Endodermal cell (in vitro differentiated cells): ENCODE data around the gene GK2. TPM values are rescaled to one million over a fixed set of nuclear protein-coding genes. Genes with fewer than 3 reads are reported as not detected.

Experiments
- DNase-seq: peaks from one replicate; pipeline ENCODE4 v3.0.0-alpha.2; 2017
- H3K27ac ChIP-seq: 2 replicates; pipeline ENCODE4 v1.5.1; 2013; ENCODE audit warnings: mild to moderate bottlenecking, low read depth, low read length, moderate library complexity
- H3K27me3 ChIP-seq: 2 replicates; pipeline ENCODE4 v1.6.1; 2013; ENCODE audit warnings: mild to moderate bottlenecking, low read length, moderate library complexity; ENCODE audit not compliant: insufficient read depth, control insufficient read depth, poor library complexity, severe bottlenecking
- H3K36me3 ChIP-seq: 2 replicates; pipeline ENCODE4 v1.7.0; 2013; ENCODE audit warnings: mild to moderate bottlenecking, low read length, moderate library complexity; ENCODE audit not compliant: control insufficient read depth, insufficient read depth
- H3K4me1 ChIP-seq: one replicate; pipeline ENCODE4 v1.7.0; 2013; ENCODE audit warnings: low read length; ENCODE audit not compliant: control insufficient read depth, insufficient read depth
- H3K4me3 ChIP-seq: 2 replicates; pipeline ENCODE4 v1.5.1; 2013; ENCODE audit warnings: mild to moderate bottlenecking, low read length, moderate library complexity
- H3K9ac ChIP-seq: 2 replicates; pipeline ENCODE4 v1.6.1; 2013; ENCODE audit warnings: mild to moderate bottlenecking, low read length, moderate library complexity; ENCODE audit not compliant: poor library complexity, severe bottlenecking; ENCODE audit errors: extremely low read depth
- H3K9me3 ChIP-seq: 2 replicates; pipeline ENCODE4 v1.6.1; 2013; ENCODE audit warnings: mild to moderate bottlenecking, low read length, moderate library complexity; ENCODE audit not compliant: control insufficient read depth
- H3K27ac Mint-ChIP-seq: 2 replicates; pipeline ENCODE4 v1.8.0; 2020; ENCODE audit warnings: mixed read lengths
- H3K27me3 Mint-ChIP-seq: 2 replicates; pipeline ENCODE4 v1.8.0; 2021; ENCODE audit warnings: mild to moderate bottlenecking, mixed read lengths; ENCODE audit not compliant: insufficient read depth
- H3K36me3 Mint-ChIP-seq: 2 replicates; pipeline ENCODE4 v1.8.0; 2020; ENCODE audit warnings: low read depth, mixed read lengths
- H3K4me1 Mint-ChIP-seq: 2 replicates; pipeline ENCODE4 v1.8.0; 2020; ENCODE audit warnings: mixed read lengths
- H3K4me3 Mint-ChIP-seq: 2 replicates; pipeline ENCODE4 v1.8.0; 2020; ENCODE audit warnings: mild to moderate bottlenecking, moderate library complexity, mixed read lengths
- H3K9me3 Mint-ChIP-seq: 2 replicates; pipeline ENCODE4 v1.8.0; 2020; ENCODE audit warnings: mild to moderate bottlenecking, mixed read lengths
- WGBS, 2 experiments: methylation state at CpG; one replicate each; pipeline versions ENCODE4 v1.1.5 to v1.1.7; 2013; ENCODE audit warnings: missing lambda C conversion rate in 2 of 2, mixed read lengths in 1 of 2; ENCODE audit not compliant: insufficient coverage in 1 of 2, insufficient read length in 1 of 2; 5-methylcytosine and 5-hydroxymethylcytosine counted together
- total RNA-seq, 2 donors: library from RNA; stranded (reverse); fragmentation: NEBNext Ultra II Directional in 1 of 2; extraction: Animal tissue kit (Norgen Biotek cat#: 25700) in 1 of 2; gene quantifications; 2 replicates in 1 of 2; 3 replicates in 1 of 2; pipeline ENCODE4 v1.2.1, GENCODE V29; 2021
- TF ChIP-seq, protein P1 (sequence below): fragments of 200-600 bp; sonication (generic); conservative IDR thresholded peaks from 2 replicates; pipeline ENCODE4 v1.5.0; 2021; ENCODE audit warnings: antibody characterized with exemption, mild to moderate bottlenecking

The GK2 gene
- total RNA-seq, 2 donors from 2014 or later = not detected

DNA sequence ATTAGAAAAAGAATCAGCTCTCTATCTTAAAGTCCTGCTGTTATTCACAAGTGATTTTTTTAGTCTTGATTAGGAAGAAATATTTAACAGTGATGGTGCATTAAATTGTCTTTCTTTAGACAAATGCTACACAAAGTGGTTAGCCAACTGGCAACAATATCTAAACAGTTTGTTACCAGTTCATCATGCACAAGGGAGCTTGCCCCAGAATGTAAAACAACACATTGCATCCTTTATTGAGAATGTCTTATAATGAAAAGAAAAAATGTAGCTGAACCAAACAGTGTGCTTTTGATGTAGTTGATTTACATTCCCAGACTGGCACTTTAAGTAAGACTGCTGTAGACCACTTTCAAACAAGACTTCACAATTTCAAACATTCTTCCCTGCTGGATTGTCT, 48.0 kb downstream of the GK2 start:
- Mint-ChIP-seq H3K4me3 (no peak overlapping the region), H3K27me3 (no peaks in the 10 kb centered on the region), H3K36me3 (no peaks in the 10 kb centered on the region), H3K27ac (no peak overlapping the region), H3K9me3 (no peaks in the 10 kb centered on the region), H3K4me1 (no peaks in the 10 kb centered on the region)
- no peaks in the 10 kb centered on the region for H3K4me1 ChIP-seq
- H3K4me3 ChIP-seq = no peak overlapping the region
- no peak overlapping the region for H3K9ac ChIP-seq
- no peaks in the 10 kb centered on the region for H3K36me3 ChIP-seq
- no peak for DNase-seq
- TF ChIP-seq, protein P1, sequence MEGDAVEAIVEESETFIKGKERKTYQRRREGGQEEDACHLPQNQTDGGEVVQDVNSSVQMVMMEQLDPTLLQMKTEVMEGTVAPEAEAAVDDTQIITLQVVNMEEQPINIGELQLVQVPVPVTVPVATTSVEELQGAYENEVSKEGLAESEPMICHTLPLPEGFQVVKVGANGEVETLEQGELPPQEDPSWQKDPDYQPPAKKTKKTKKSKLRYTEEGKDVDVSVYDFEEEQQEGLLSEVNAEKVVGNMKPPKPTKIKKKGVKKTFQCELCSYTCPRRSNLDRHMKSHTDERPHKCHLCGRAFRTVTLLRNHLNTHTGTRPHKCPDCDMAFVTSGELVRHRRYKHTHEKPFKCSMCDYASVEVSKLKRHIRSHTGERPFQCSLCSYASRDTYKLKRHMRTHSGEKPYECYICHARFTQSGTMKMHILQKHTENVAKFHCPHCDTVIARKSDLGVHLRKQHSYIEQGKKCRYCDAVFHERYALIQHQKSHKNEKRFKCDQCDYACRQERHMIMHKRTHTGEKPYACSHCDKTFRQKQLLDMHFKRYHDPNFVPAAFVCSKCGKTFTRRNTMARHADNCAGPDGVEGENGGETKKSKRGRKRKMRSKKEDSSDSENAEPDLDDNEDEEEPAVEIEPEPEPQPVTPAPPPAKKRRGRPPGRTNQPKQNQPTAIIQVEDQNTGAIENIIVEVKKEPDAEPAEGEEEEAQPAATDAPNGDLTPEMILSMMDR = no peak
- H3K27me3 ChIP-seq = no peaks in the 10 kb centered on the region
- H3K27ac ChIP-seq = no peak overlapping the region
- H3K9me3 ChIP-seq = no peaks in the 10 kb centered on the region

DNA sequence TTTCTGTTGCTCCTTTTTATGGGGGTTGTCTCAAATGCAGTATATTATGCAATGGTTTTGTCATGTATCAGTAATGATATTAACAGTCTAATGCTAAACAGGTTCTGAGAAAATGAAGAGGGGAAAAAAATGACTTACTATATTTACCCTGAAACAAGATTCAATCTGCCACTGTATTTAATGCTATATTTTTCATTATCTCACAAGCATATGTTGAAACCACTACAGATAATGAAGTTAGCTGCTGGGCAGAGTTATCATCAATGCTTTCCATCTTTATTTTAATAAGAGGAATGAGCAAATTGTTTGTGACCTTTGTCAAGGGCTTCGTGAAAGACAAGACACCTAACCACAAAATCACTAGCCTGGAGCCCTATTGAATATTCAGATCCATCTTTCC, 49.6 kb downstream of the GK2 start:
- no peaks in the 10 kb centered on the region for H3K4me1 ChIP-seq
- H3K4me3 Mint-ChIP-seq = no peak overlapping the region
- H3K27me3 Mint-ChIP-seq = no peaks in the 10 kb centered on the region
- H3K27me3 ChIP-seq = no peaks in the 10 kb centered on the region
- no peaks in the 10 kb centered on the region for H3K36me3 ChIP-seq
- H3K9me3 ChIP-seq = no peaks in the 10 kb centered on the region
- no peak overlapping the region for H3K9ac ChIP-seq
- no peak overlapping the region for H3K27ac ChIP-seq
- no CpG with 5 or more reads among the region's 1 CpG for WGBS, 2 experiments
- H3K4me1 Mint-ChIP-seq = no peaks in the 10 kb centered on the region
- no peak overlapping the region for H3K27ac Mint-ChIP-seq
- H3K4me3 ChIP-seq = no peak overlapping the region
- H3K9me3 Mint-ChIP-seq = no peaks in the 10 kb centered on the region
- DNase-seq = no peak
- no peaks in the 10 kb centered on the region for H3K36me3 Mint-ChIP-seq
- TF ChIP-seq, protein P1 = no peak

DNA sequence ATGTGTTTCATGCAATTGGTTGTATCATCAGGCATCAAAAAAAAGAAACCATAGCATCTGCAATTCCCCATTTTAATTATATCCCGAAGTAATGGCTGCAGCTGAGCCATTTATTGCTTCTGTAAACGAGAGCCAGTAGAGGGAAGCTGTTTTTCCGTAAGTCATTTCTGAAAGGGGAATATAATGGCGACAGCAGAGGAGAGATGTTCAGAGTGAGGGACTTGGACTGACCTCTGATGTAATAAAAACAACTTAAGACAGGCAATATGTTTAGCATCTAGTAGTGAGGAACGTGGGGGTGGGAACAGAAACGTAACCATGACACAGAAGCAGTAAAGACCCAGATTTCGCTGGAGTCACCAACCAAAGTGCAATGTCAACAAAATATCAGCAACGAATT, 50.7 kb downstream of the GK2 start:
- no peaks in the 10 kb centered on the region for H3K27me3 ChIP-seq
- H3K9me3 ChIP-seq = no peaks in the 10 kb centered on the region
- no peaks in the 10 kb centered on the region for H3K27me3 Mint-ChIP-seq
- H3K36me3 ChIP-seq = no peaks in the 10 kb centered on the region
- H3K4me1 ChIP-seq = no peaks in the 10 kb centered on the region
- no peaks in the 10 kb centered on the region for H3K9me3 Mint-ChIP-seq
- no peak overlapping the region for H3K27ac ChIP-seq
- no peak overlapping the region for H3K4me3 ChIP-seq
- WGBS, 2 experiments = 92 to 98% methylated on average over 4 to 7 of the region's 8 CpGs
- no peaks in the 10 kb centered on the region for H3K36me3 Mint-ChIP-seq
- no peaks in the 10 kb centered on the region for H3K4me1 Mint-ChIP-seq
- no peak for DNase-seq
- H3K27ac Mint-ChIP-seq = no peak overlapping the region
- TF ChIP-seq, protein P1 = no peak
- no peak overlapping the region for H3K9ac ChIP-seq
- H3K4me3 Mint-ChIP-seq = no peak overlapping the region

Other genes starting within 250 kb of the GK2 start
- not detected for gene NAA11, start 82.2 kb downstream of the GK2 start, total RNA-seq